ENCODE results near the gene HNF1B. TPM values are rescaled to one million over a fixed set of nuclear protein-coding genes. Genes with fewer than 3 reads are reported as not detected.
A peak's percentile ranks its signal among the peaks of the same experiment; 100 is the strongest.

Gene HNF1B
- polyA plus RNA-seq, 1 experiment, result not detected

- POLR2A ChIA-PET, result no interaction called here
- Histone ChIP-seq H3K4me3 (ENCODE audit: low read depth, low read length) (no peak overlapping the region), H3K9me3 (ENCODE audit: control insufficient read depth, insufficient read depth, low read length) (peaks cover 15% of the 10 kb centered on the region; the same call in 1 of the 2 replicates), H3K27me3 (ENCODE audit: control insufficient read depth, insufficient read depth, low read length) (peaks cover 76% of the 10 kb centered on the region), H3K27ac (ENCODE audit: low read depth, low read length) (no peak overlapping the region)
- no peak for DNase-seq (ENCODE audit: low read depth, low spot score)
- CTCF ChIA-PET, result interaction anchor here (1.0 kb wide), 1 partner anchor 75 kb away, joined by 3 read pairs; no protein-coding TSS in a partner anchor
- no peak for TF ChIP-seq CTCF (IDR thresholded peaks at IDR 0.05; ENCODE audit: low read depth, low read length)
Measured at GRCh38 chr17:37740915-37741314, 3.9 kb downstream of the HNF1B start.

DNA sequence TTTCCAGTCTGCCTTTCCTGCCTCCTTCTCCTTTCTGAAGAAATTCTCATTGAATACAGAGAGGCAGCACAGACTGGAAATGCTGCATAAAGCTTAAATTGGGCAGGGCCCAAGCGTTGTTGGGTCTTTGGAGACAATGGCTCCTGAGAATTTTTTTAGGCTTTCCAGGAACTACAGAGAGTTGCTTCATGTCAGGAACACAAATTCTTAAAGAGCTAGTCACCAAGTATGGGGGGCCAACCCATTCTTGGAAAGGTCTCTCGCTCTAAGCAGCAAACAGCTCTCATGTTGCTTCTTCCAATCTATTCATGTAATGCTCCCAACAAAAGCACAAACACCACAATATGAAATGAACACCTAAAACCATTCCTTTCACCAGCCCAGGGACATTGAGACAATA is 6.9 kb downstream of the HNF1B start:
- CTCF ChIA-PET, result interaction anchor here (1.7 kb wide), 1 partner anchor 87 kb away, joined by 5 read pairs; no protein-coding TSS in a partner anchor
- POLR2A ChIA-PET, result interaction anchor here (0.6 kb wide), 1 partner anchor 67 kb away, joined by 6 read pairs; no protein-coding TSS in a partner anchor
- Histone ChIP-seq H3K27ac (ENCODE audit: low read depth, low read length) (no peak overlapping the region), H3K4me3 (ENCODE audit: low read depth, low read length) (no peak overlapping the region), H3K9me3 (ENCODE audit: control insufficient read depth, insufficient read depth, low read length) (peaks cover 3% of the 10 kb centered on the region; the same call in 1 of the 2 replicates), H3K27me3 (ENCODE audit: control insufficient read depth, insufficient read depth, low read length) (peaks cover 55% of the 10 kb centered on the region)
- DNase-seq (ENCODE audit: low read depth, low spot score), result no peak
- no peak for TF ChIP-seq CTCF (IDR thresholded peaks at IDR 0.05; ENCODE audit: low read depth, low read length)

- CTCF ChIA-PET, result interaction anchor here (1.7 kb wide), 1 partner anchor 86 kb away, joined by 5 read pairs; no protein-coding TSS in a partner anchor
- POLR2A ChIA-PET, result no interaction called here
- no peak overlapping the region for H3K4me3 ChIP-seq (ENCODE audit: low read depth, low read length)
- peaks cover 50% of the 10 kb centered on the region for H3K27me3 ChIP-seq (ENCODE audit: control insufficient read depth, insufficient read depth, low read length)
- no peak overlapping the region for H3K27ac ChIP-seq (ENCODE audit: low read depth, low read length)
- peak; percentile 35 for TF ChIP-seq CTCF (IDR thresholded peaks at IDR 0.05; ENCODE audit: low read depth, low read length)
- H3K9me3 ChIP-seq (ENCODE audit: control insufficient read depth, insufficient read depth, low read length), result peaks cover 3% of the 10 kb centered on the region; the same call in 1 of the 2 replicates
- DNase-seq (ENCODE audit: low read depth, low spot score), result no peak
Measured at GRCh38 chr17:37737081-37737480, 7.8 kb downstream of the HNF1B start.

DNA sequence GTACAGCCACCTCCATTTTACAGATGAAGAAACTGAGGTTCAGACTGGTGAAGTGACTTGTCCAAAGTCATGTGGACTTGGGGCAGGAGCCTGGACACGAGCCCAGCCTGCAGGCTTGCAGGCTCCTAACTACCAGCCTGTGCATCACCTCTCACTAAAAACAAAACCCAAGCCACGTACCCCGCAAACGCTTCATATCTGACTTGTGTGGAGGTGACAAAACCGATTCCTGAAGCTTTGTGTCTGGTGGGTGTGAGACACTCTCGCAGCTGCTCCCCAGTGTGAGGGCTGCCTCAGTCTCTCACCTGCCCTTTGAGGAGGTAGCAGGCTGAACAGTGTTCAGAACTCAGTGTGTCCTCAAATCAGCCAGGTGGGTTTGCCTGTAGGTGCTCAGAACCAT is 8.4 kb downstream of the HNF1B start:
- peaks cover 43% of the 10 kb centered on the region for H3K27me3 ChIP-seq (ENCODE audit: control insufficient read depth, insufficient read depth, low read length)
- no peak for TF ChIP-seq CTCF (IDR thresholded peaks at IDR 0.05; ENCODE audit: low read depth, low read length)

GRCh38 chr17:37735165-37735564 is 9.7 kb downstream of the HNF1B start:
- ChIA-PET POLR2A (no interaction called here), CTCF (interaction anchor here (0.9 kb wide), 1 partner anchor 81 kb away, joined by 3 read pairs; no protein-coding TSS in a partner anchor)
- no peak for TF ChIP-seq CTCF (IDR thresholded peaks at IDR 0.05; ENCODE audit: low read depth, low read length)
- H3K9me3 ChIP-seq (ENCODE audit: control insufficient read depth, insufficient read depth, low read length), result no peaks in the 10 kb centered on the region; the same call in 1 of the 2 replicates
- no peak overlapping the region for H3K27ac ChIP-seq (ENCODE audit: low read depth, low read length)
- H3K27me3 ChIP-seq (ENCODE audit: control insufficient read depth, insufficient read depth, low read length), result peaks cover 35% of the 10 kb centered on the region
- no peak for DNase-seq (ENCODE audit: low read depth, low spot score)
- no peak overlapping the region for H3K4me3 ChIP-seq (ENCODE audit: low read depth, low read length)

More for the DNA sequence above, 8.4 kb downstream of the HNF1B start:
- CTCF ChIA-PET, result no interaction called here
- Histone ChIP-seq H3K27ac (ENCODE audit: low read depth, low read length) (no peak overlapping the region), H3K4me3 (ENCODE audit: low read depth, low read length) (no peak overlapping the region), H3K9me3 (ENCODE audit: control insufficient read depth, insufficient read depth, low read length) (no peaks in the 10 kb centered on the region; the same call in 1 of the 2 replicates)
- DNase-seq (ENCODE audit: low read depth, low spot score), result no peak
- POLR2A ChIA-PET, result no interaction called here

Measured in AG04450 (cell line).